SK-N-SH treated with all-trans-retinoic acid at 6 μM for 48 hours (cell line): ENCODE data around the gene MRGPRE.

Experiments
- ATAC-seq: fragments of 200-7000 bp; cut with Tn5 transposase; 3 replicates; pipeline ENCODE4 v1.9.1; 2020; ENCODE audit warnings: mild to moderate bottlenecking, moderate library complexity
- CREB5 ChIP-seq: fragments of 250-450 bp; sonication (Bioruptor Pico); IDR thresholded peaks from 2 replicates; pipeline ENCODE4 v1.5.1; 2020; ENCODE audit warnings: low read depth, mild to moderate bottlenecking, moderate library complexity
- CSDC2 ChIP-seq: fragments of 250-450 bp; sonication (Bioruptor Pico); IDR thresholded peaks from 2 replicates; pipeline ENCODE4 v1.5.0; 2020; ENCODE audit warnings: mild to moderate bottlenecking, moderate library complexity
- ESRRG ChIP-seq: fragments of 250-450 bp; sonication (Bioruptor Pico); IDR thresholded peaks from 2 replicates; pipeline ENCODE4 v1.6.1; 2021; ENCODE audit warnings: mild to moderate bottlenecking
- GLIS3 ChIP-seq: fragments of 250-450 bp; sonication (Bioruptor Pico); IDR thresholded peaks from 2 replicates; pipeline ENCODE4 v1.5.0; 2020; ENCODE audit warnings: mild to moderate bottlenecking, moderate library complexity
- ISL1 ChIP-seq: fragments of 250-450 bp; sonication (Bioruptor Pico); IDR thresholded peaks from 2 replicates; pipeline ENCODE4 v2.1.2; 2022; ENCODE audit warnings: mild to moderate bottlenecking, moderate library complexity
- PATZ1 ChIP-seq: fragments of 250-450 bp; sonication (Bioruptor Pico); IDR thresholded peaks from 2 replicates; pipeline ENCODE4 v1.8.0; 2020; ENCODE audit warnings: mild to moderate bottlenecking, moderate library complexity, borderline replicate concordance
- PPARA ChIP-seq: fragments of 250-450 bp; sonication (Bioruptor Pico); IDR thresholded peaks from 2 replicates; pipeline ENCODE4 v1.5.0; 2020; ENCODE audit warnings: mild to moderate bottlenecking, borderline replicate concordance
- RARB ChIP-seq: fragments of 250-450 bp; sonication (Bioruptor Pico); IDR thresholded peaks from 2 replicates; pipeline ENCODE4 v1.8.0; 2021; ENCODE audit warnings: mild to moderate bottlenecking, moderate library complexity
- SNAI2 ChIP-seq: fragments of 250-450 bp; sonication (Bioruptor Pico); IDR thresholded peaks from 2 replicates; pipeline ENCODE4 v1.5.0; 2020; ENCODE audit warnings: mild to moderate bottlenecking, moderate library complexity
- TCF4 ChIP-seq: fragments of 250-450 bp; sonication (Bioruptor Pico); IDR thresholded peaks from 2 replicates; pipeline ENCODE4 v1.8.0; 2021; ENCODE audit warnings: mild to moderate bottlenecking, moderate library complexity, borderline replicate concordance
- TSHZ2 ChIP-seq: fragments of 250-450 bp; sonication (Bioruptor Pico); IDR thresholded peaks from 2 replicates; pipeline ENCODE4 v1.5.0; 2020; ENCODE audit warnings: mild to moderate bottlenecking, moderate library complexity
- ZC3H10 ChIP-seq: fragments of 250-450 bp; sonication (Bioruptor Pico); IDR thresholded peaks from 2 replicates; pipeline ENCODE4 v1.5.1; 2021; ENCODE audit warnings: mild to moderate bottlenecking, moderate library complexity
- ZNF565 ChIP-seq: fragments of 450-650 bp; formaldehyde crosslinking; conservative IDR thresholded peaks from 2 replicates; pipeline ENCODE4 v1.5.0; 2020; ENCODE audit warnings: low read depth, mild to moderate bottlenecking, moderate library complexity
- ZNF70 ChIP-seq: fragments of 450-650 bp; formaldehyde crosslinking; IDR thresholded peaks from 2 replicates; pipeline ENCODE4 v1.5.0; 2020; ENCODE audit warnings: mild to moderate bottlenecking, moderate library complexity
- ZNF8 ChIP-seq: fragments of 450-650 bp; formaldehyde crosslinking; IDR thresholded peaks from 2 replicates; pipeline ENCODE4 v1.5.0; 2020; ENCODE audit warnings: mild to moderate bottlenecking, moderate library complexity
- TF ChIP-seq, protein P1 (sequence below): fragments of 250-450 bp; sonication (Bioruptor Pico); IDR thresholded peaks from 2 replicates; pipeline ENCODE4 v1.5.1; 2021; ENCODE audit warnings: mild to moderate bottlenecking, moderate library complexity
- TF ChIP-seq, protein P2 (sequence below): fragments of 250-450 bp; sonication (Bioruptor Pico); IDR thresholded peaks from 2 replicates; pipeline ENCODE4 v1.8.0; 2021; ENCODE audit warnings: low read depth, mild to moderate bottlenecking, moderate library complexity, borderline replicate concordance

MRGPRE gene

GRCh38 chr11:3190600-3190999 is 41.6 kb downstream of the MRGPRE start:
- no peak for TF ChIP-seq PATZ1
- TF ChIP-seq ZNF70 (CRISPR knock-in tag) = no peak
- TF ChIP-seq, protein P1, sequence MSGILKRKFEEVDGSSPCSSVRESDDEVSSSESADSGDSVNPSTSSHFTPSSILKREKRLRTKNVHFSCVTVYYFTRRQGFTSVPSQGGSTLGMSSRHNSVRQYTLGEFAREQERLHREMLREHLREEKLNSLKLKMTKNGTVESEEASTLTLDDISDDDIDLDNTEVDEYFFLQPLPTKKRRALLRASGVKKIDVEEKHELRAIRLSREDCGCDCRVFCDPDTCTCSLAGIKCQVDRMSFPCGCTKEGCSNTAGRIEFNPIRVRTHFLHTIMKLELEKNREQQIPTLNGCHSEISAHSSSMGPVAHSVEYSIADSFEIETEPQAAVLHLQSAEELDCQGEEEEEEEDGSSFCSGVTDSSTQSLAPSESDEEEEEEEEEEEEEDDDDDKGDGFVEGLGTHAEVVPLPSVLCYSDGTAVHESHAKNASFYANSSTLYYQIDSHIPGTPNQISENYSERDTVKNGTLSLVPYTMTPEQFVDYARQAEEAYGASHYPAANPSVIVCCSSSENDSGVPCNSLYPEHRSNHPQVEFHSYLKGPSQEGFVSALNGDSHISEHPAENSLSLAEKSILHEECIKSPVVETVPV (CRISPR knock-in tag) = no peak
- no peak for TF ChIP-seq SNAI2 (CRISPR knock-in tag)
- TF ChIP-seq ISL1 (CRISPR knock-in tag) = no peak
- no peak for TF ChIP-seq TSHZ2 (CRISPR knock-in tag)
- TF ChIP-seq PPARA = no peak
- no peak for TF ChIP-seq ZC3H10 (CRISPR knock-in tag)
- no peak for TF ChIP-seq CREB5 (CRISPR knock-in tag)
- no peak for TF ChIP-seq TCF4 (CRISPR knock-in tag)
- TF ChIP-seq, protein P2, sequence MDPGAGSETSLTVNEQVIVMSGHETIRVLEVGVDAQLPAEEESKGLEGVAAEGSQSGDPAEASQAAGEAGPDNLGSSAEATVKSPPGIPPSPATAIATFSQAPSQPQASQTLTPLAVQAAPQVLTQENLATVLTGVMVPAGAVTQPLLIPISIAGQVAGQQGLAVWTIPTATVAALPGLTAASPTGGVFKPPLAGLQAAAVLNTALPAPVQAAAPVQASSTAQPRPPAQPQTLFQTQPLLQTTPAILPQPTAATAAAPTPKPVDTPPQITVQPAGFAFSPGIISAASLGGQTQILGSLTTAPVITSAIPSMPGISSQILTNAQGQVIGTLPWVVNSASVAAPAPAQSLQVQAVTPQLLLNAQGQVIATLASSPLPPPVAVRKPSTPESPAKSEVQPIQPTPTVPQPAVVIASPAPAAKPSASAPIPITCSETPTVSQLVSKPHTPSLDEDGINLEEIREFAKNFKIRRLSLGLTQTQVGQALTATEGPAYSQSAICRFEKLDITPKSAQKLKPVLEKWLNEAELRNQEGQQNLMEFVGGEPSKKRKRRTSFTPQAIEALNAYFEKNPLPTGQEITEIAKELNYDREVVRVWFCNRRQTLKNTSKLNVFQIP (CRISPR knock-in tag) = no peak
- TF ChIP-seq GLIS3 (CRISPR knock-in tag) = no peak
- no peak for ATAC-seq

DNA sequence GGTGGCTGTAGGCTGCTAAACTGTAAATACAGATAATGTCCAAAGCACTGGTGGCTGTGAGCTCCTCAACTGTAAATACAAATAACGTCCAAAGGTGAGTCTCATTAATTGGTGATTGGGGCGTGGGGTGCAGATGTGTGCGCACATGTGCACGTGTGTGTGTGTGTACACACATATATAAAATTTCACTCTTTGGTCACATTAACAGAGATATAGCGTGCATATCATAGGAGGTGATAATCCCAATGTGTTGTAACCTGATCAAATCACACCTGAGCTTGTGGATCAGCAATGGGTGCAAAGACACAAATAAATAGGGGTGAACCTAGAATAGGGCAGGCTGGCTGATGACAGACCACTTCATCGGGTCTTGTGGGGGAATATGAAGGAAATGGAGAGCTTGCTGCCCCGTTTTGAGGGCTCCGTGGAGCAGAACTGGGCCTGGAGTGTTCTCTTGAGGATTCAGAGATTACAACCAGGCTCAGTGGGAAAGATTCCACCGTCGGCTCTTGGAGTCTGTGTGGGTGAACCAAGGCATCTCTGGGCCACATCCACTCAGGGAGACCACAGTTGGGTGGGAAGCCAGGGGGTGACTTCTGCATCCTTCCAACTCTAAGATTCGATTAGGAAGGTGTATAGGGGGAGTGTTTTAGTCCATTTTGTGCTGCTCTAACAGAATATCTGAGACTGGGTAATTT is 42.2 kb downstream of the MRGPRE start:
- peak; percentile 99 for TF ChIP-seq ZNF70 (CRISPR knock-in tag)
- no peak for TF ChIP-seq PATZ1
- TF ChIP-seq, all 23 proteins: peak for 1
- ATAC-seq = no peak

GRCh38 chr11:3189196-3189843 is 42.9 kb downstream of the MRGPRE start:
- no peak for TF ChIP-seq SNAI2 (CRISPR knock-in tag)
- no peak for ATAC-seq

DNA sequence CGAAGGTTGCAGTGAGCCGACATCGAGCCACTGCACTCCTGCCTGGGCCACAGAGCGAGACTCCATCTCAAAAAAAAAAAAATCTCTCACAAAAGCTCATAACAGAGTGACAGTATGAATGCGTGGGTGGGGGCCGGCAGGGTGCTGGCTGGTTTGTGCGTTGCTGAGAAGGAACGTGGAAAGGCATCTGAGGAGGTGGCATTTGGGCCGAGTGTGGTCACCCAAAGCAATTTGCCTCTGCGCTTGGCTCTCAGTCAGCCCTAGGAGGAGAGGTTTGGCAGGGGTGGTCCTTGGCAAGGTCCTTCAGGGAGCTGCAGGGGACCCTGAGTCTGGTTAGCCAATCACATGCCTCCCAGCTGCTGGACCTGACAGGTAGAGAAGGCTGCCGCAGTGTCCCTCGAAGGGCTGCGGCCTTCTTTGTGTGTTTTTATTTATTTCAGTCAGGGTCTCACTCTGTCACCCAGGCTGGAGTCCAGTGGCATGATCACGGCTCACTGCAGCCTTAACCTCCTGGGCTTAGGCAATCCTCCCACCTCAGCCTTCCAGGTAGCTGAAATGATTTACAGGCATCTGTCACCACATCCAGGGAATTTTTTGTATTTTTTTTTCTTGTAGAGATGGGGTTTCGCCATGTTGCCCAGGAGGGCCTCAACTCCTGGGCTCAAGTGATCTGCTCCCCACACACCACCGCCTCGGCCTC is 43.6 kb downstream of the MRGPRE start:
- no peak for ATAC-seq
- TF ChIP-seq TSHZ2 (CRISPR knock-in tag) (no peak), CSDC2 (CRISPR knock-in tag) (no peak), ISL1 (CRISPR knock-in tag) (no peak), ZNF565 (CRISPR knock-in tag) (no peak), PATZ1 (no peak), ZNF8 (CRISPR knock-in tag) (no peak), ZNF70 (CRISPR knock-in tag) (no peak), ESRRG (CRISPR knock-in tag) (no peak), GLIS3 (CRISPR knock-in tag) (no peak), RARB (CRISPR knock-in tag) (no peak)
